ENCODE measurements around the gene CASR. TPM values are rescaled to one million over a fixed set of nuclear protein-coding genes. Genes with fewer than 3 reads are reported as not detected.

CASR gene
- total RNA-seq, 1 donor from 2014 or later: not detected

DNA sequence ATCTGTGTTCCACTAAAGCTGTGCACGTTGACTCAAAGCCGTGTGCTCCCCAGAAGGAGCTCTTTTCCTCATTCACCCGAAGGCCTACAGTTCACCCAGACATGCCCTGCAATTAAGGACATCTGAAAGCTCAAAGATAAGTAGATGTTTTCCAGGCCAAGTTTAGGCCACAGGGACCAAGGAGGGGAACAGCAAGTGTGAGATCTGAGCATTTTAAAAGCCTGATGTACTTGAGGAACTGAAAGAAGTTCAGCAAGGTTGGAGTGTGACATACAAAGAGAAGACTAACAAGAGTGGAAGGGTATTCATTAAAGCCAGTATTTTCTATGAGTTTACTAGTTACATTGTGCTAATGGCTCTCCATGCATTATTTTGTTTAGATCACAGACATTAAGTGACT is 68.0 kb downstream of the CASR start:
- Mint-ChIP-seq H3K36me3 (ENCODE audit: low read depth) (no peaks in the 10 kb centered on the region), H3K4me3 (ENCODE audit: unreplicated experiment) (no peak overlapping the region), H3K9me3 (ENCODE audit: low read depth) (no peaks in the 10 kb centered on the region), H3K27me3 (ENCODE audit: low read depth) (peaks cover 29% of the 10 kb centered on the region), H3K4me1 (ENCODE audit: low read depth) (no peaks in the 10 kb centered on the region), H3K27ac (ENCODE audit: unreplicated experiment) (no peak overlapping the region)
- TF ChIP-seq, protein P1, sequence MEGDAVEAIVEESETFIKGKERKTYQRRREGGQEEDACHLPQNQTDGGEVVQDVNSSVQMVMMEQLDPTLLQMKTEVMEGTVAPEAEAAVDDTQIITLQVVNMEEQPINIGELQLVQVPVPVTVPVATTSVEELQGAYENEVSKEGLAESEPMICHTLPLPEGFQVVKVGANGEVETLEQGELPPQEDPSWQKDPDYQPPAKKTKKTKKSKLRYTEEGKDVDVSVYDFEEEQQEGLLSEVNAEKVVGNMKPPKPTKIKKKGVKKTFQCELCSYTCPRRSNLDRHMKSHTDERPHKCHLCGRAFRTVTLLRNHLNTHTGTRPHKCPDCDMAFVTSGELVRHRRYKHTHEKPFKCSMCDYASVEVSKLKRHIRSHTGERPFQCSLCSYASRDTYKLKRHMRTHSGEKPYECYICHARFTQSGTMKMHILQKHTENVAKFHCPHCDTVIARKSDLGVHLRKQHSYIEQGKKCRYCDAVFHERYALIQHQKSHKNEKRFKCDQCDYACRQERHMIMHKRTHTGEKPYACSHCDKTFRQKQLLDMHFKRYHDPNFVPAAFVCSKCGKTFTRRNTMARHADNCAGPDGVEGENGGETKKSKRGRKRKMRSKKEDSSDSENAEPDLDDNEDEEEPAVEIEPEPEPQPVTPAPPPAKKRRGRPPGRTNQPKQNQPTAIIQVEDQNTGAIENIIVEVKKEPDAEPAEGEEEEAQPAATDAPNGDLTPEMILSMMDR (IDR thresholded peaks at IDR 0.05): no peak
- no peak for DNase-seq (ENCODE audit: low spot score)

DNA sequence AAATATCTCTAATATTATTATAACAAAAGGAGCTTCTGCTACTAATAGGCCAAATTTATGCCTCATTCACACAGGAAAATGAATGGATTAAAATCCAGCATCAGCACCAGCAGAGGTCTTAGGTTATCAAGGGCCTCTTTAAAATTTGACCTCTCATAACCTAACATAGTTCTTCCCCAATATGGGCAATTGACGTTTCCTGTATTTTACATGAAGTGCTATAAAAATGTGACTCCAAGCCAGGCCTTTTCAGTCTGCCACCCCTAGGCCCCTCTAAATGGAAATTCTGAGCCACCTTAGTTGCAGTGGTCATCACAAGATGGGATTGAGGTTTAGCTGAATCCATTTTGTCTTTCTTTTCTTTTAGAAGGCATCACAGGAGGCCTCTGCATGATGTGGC is 70.1 kb downstream of the CASR start:
- Mint-ChIP-seq H3K4me1 (ENCODE audit: low read depth) (no peaks in the 10 kb centered on the region), H3K36me3 (ENCODE audit: low read depth) (no peaks in the 10 kb centered on the region), H3K27ac (ENCODE audit: unreplicated experiment) (no peak overlapping the region), H3K9me3 (ENCODE audit: low read depth) (no peaks in the 10 kb centered on the region), H3K4me3 (ENCODE audit: unreplicated experiment) (no peak overlapping the region), H3K27me3 (ENCODE audit: low read depth) (peaks cover 20% of the 10 kb centered on the region)
- no peak for DNase-seq (ENCODE audit: low spot score)
- TF ChIP-seq, protein P1 (IDR thresholded peaks at IDR 0.05): no peak

DNA sequence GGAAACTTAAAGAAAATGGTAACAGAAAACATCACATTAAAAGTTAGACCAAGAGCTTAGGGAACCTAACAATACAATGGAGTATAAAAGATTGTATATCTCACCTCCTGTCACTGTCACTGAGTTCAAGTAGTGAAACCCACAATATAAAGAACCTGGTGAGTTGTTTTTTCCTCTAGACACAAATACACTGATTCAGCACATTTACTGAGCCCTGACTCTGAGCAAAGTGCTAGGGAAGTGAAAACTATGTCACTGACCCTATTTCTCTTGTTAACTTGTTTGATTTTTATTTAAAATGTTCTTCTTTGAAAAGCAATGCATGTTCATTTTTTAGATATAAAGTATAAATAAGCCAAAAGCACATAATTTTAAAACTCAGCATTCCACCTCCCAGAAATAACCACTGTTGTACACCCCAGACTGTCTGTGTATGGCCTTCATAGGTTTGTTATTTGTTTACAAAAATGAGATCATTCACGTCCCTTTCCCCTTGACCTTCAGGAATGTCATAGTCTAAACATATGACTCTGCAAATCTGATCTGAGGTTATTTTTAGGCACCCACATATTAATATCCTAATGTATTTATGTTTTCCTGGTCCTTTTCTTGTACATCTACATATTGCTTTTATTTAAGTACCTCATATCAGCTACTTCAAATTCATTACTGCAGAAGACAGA is 72.4 kb downstream of the CASR start:
- Mint-ChIP-seq H3K9me3 (ENCODE audit: low read depth) (no peaks in the 10 kb centered on the region), H3K27ac (ENCODE audit: unreplicated experiment) (no peak overlapping the region), H3K27me3 (ENCODE audit: low read depth) (peaks cover 9% of the 10 kb centered on the region), H3K4me3 (ENCODE audit: unreplicated experiment) (no peak overlapping the region), H3K4me1 (ENCODE audit: low read depth) (no peaks in the 10 kb centered on the region), H3K36me3 (ENCODE audit: low read depth) (no peaks in the 10 kb centered on the region)
- no peak for DNase-seq (ENCODE audit: low spot score)
- TF ChIP-seq, protein P1 (IDR thresholded peaks at IDR 0.05): no peak

DNA sequence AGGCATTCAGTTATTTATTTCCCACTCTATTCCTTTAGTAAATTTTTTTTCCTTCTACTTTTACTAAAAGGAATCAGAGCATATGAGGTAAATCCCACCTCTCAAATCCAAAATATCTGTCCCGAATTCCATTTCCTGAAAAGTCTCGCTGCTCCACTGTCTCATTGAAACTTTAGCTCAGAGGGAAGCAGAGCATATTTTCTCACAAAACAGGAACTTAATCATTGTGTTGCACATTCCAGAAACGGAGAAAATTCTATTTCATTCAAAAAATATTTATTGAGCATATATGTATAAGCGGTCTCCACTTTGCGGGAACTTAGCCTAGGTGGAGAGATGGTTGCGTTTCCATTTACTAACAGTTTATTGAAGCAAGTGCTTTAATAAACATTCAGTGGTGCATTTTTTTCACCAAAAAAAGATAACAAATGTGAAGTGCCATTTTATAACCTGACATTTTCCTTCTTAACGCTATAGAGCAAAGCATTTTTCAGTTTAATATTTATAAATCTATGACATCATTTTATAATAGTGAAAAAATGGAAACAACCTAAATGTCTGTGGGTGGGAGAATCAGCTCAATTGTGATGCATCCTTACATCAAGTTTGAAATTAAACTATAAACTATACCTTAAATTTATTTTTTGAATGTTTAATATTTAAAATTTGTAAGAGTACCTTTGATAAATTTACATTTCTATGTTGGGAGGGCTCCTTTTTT is 74.3 kb downstream of the CASR start:
- DNase-seq (ENCODE audit: low spot score): no peak
- Mint-ChIP-seq H3K27me3 (ENCODE audit: low read depth) (peaks cover 14% of the 10 kb centered on the region), H3K9me3 (ENCODE audit: low read depth) (no peaks in the 10 kb centered on the region), H3K27ac (ENCODE audit: unreplicated experiment) (no peak overlapping the region), H3K4me3 (ENCODE audit: unreplicated experiment) (no peak overlapping the region), H3K4me1 (ENCODE audit: low read depth) (no peaks in the 10 kb centered on the region), H3K36me3 (ENCODE audit: low read depth) (no peaks in the 10 kb centered on the region)
- TF ChIP-seq, protein P1 (IDR thresholded peaks at IDR 0.05): no peak

DNA sequence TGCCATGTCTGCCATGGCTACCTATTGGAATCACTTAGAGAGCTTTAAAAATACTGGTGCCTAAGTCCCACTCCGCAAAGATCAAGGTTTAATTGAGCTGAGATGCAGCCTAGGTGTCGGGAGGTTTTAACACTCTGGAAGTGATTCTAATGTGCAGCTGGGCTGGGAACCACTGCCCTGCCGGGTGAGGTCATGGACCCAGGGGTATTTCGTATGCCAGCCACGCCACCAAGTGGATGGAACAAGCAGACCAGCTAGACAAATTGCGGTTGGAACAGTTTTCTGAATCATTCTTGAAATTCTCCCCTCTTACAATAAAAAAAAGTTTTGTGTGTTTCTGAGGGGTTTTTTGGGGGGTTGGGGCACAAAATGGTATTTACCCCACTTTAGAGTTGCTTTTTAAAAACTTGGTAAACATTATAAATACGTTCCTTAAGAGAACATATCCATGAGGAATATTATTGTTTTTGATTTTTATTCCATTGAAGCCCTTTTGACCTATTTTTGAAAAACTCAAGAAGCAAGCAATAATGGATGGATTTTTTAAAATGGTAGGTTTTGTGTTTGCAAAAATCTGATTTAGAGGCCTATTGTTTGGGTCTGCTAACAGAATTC is 75.4 kb downstream of the CASR start:
- no peak overlapping the region for H3K27ac Mint-ChIP-seq (ENCODE audit: unreplicated experiment)
- no peaks in the 10 kb centered on the region for H3K9me3 Mint-ChIP-seq (ENCODE audit: low read depth)
- H3K4me1 Mint-ChIP-seq (ENCODE audit: low read depth): no peaks in the 10 kb centered on the region
- no peak for DNase-seq (ENCODE audit: low spot score)
- TF ChIP-seq, protein P1 (IDR thresholded peaks at IDR 0.05): peak; percentile 78
- H3K36me3 Mint-ChIP-seq (ENCODE audit: low read depth): no peaks in the 10 kb centered on the region
- no peak overlapping the region for H3K4me3 Mint-ChIP-seq (ENCODE audit: unreplicated experiment)
- H3K27me3 Mint-ChIP-seq (ENCODE audit: low read depth): peaks cover 16% of the 10 kb centered on the region
